Right lobe of liver (tissue), 6 donors: ENCODE results near the gene AIFM3. TPM values are rescaled to one million over a fixed set of nuclear protein-coding genes. Genes with fewer than 3 reads are reported as not detected.

Experiments used
- ATAC-seq, 4 donors: fragments of 200-7000 bp; cut with Tn5 transposase; one replicate each; pipeline ENCODE4 v1.9.1; 2020; ENCODE audit warnings: mild to moderate bottlenecking in 4 of 4, moderate library complexity in 4 of 4
- DNase-seq, 3 donors: peaks; one replicate each; pipeline ENCODE4 v3.0.0-alpha.2; 2020
- H3K27ac ChIP-seq, 3 donors: fragments of 200-600 bp; one replicate each; pipeline ENCODE4 v1.8.0; 2022
- H3K27me3 ChIP-seq, 2 donors: fragments of 200-600 bp; one replicate each; pipeline ENCODE4 v1.8.0; 2022
- H3K36me3 ChIP-seq, 4 donors: fragments of 200-600 bp; sonication (generic) in 1 of 4; one replicate each; pipeline versions ENCODE4 v1.5.1 to v1.8.0; 2017 to 2022; ENCODE audit warnings: control low read depth in 1 of 4
- H3K4me1 ChIP-seq, 4 donors: fragments of 200-600 bp; sonication (generic) in 1 of 4; one replicate each; pipeline versions ENCODE4 v1.5.1 to v1.8.0; 2017 to 2022; ENCODE audit warnings: control low read depth in 1 of 4
- H3K4me3 ChIP-seq, 3 donors: fragments of 200-600 bp; one replicate each; pipeline ENCODE4 v1.8.0; 2022
- H3K9me3 ChIP-seq, 4 donors: fragments of 200-600 bp; sonication (generic) in 1 of 4; one replicate each; pipeline versions ENCODE4 v1.5.1 to v1.8.0; 2017 to 2022; ENCODE audit warnings: control low read depth in 1 of 4
- POLR2A ChIP-seq: fragments of 450-650 bp; IDR thresholded peaks from one replicate; pipeline ENCODE4 v1.6.1; 2017; ENCODE audit warnings: antibody characterized with exemption, mild to moderate bottlenecking
- WGBS: methylation state at CpG from one replicate; pipeline ENCODE4 v1.1.6; 2018; ENCODE audit warnings: low coverage, low lambda C conversion rate; ENCODE audit not compliant: insufficient coverage; ENCODE audit errors: missing lambda C conversion rate; 5-methylcytosine and 5-hydroxymethylcytosine counted together
- intact Hi-C, 2 donors: fragments of 100-400 bp; cut with DNase I; formaldehyde crosslinking; loops; one replicate each; pipeline versions ENCODE4 v1.11.2 to v1.14.1; 2022
- total RNA-seq, 6 experiments: library from RNA; depleted of rRNA in 2 of 6; stranded (reverse); fragments of >200 nt in 2 of 6; fragmentation: NEBNext Ultra II Directional in 3 of 6; extraction: Animal tissue kit (Norgen Biotek cat#: 25700) in 3 of 6; gene quantifications; one replicate each; pipeline versions ENCODE4 v1.1.0 to v1.2.4, GENCODE V29; 2016 to 2023
- TF ChIP-seq, protein P1 (sequence below), 4 donors: fragments of 200-600 bp in 3 of 4; fragments of 450-650 bp in 1 of 4; IDR thresholded peaks; one replicate each; pipeline versions ENCODE4 v1.5.1 to v1.8.0; 2016 to 2022; ENCODE audit warnings: antibody characterized with exemption in 4 of 4, mild to moderate bottlenecking in 2 of 4
- donor health status: DM: no; HTN: yes; CAD: no.
- donor health status: DM: no; HTN: no; CAD: no.
- donor health status: DM: no; HTN: no; CAD: no.
- donor health status: DM: no; HTN: yes; CAD: no.
- donor health status: DM: no; HTN: yes; CAD: no.

Gene AIFM3
- total RNA-seq, 6 experiments from 2014 or later = 0.37 to 1.4 (median 1.0) TPM

DNA sequence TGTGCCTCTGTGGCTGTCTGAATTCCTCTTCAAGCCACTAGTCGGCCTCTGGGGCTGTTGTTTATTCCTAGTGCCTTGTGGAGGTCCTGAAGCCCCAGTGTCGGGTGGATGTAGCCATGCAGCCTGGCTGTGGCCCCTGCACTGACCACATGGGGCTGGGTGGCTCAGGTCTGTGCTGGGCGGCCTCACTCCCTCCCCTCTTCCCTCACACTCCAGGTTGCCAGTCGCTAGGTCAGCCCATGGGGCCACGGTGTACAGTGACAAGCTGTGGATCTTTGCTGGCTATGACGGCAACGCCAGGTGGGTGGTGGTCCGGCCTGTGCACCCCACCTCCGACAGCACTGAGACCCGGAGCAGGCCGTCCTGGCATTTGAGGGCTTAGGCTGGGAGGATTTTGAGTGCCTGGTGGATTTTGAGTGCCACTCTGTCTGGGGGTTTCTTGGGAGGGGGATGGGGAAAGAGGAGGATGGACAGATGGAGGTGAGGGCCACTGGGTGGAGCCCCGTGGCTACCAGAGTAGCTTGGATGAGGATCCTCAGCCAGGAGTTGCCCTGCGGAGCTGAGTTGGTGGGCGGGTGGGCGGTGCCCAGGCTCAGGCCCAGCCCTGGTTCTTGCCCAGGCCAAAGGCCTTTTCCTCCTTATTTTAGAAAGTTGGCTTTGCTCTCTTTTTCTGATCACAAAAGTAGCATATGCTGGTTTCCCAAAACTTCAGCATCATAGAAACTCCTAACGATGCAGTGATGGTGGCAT lies 21.7 kb downstream of the AIFM3 start:
- WGBS = 88% methylated on average over 3 of the region's 16 CpGs
- Histone ChIP-seq H3K27ac (no peak overlapping the region), H3K4me3 (no peak overlapping the region), H3K4me1 (no peaks in the 10 kb centered on the region), H3K27me3 (no peaks in the 10 kb centered on the region), H3K9me3 (no peaks in the 10 kb centered on the region), H3K36me3 (peaks cover 0 to 29% (median 8%) of the 10 kb centered on the region in 4 donors)
- no peak for TF ChIP-seq POLR2A
- TF ChIP-seq, protein P1, sequence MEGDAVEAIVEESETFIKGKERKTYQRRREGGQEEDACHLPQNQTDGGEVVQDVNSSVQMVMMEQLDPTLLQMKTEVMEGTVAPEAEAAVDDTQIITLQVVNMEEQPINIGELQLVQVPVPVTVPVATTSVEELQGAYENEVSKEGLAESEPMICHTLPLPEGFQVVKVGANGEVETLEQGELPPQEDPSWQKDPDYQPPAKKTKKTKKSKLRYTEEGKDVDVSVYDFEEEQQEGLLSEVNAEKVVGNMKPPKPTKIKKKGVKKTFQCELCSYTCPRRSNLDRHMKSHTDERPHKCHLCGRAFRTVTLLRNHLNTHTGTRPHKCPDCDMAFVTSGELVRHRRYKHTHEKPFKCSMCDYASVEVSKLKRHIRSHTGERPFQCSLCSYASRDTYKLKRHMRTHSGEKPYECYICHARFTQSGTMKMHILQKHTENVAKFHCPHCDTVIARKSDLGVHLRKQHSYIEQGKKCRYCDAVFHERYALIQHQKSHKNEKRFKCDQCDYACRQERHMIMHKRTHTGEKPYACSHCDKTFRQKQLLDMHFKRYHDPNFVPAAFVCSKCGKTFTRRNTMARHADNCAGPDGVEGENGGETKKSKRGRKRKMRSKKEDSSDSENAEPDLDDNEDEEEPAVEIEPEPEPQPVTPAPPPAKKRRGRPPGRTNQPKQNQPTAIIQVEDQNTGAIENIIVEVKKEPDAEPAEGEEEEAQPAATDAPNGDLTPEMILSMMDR (IDR thresholded peaks at IDR 0.05) = no peak
- intact Hi-C loops = no loop called here
- ATAC-seq = no peak
- peak in 1 of 3 donors; percentile 37 for DNase-seq

DNA sequence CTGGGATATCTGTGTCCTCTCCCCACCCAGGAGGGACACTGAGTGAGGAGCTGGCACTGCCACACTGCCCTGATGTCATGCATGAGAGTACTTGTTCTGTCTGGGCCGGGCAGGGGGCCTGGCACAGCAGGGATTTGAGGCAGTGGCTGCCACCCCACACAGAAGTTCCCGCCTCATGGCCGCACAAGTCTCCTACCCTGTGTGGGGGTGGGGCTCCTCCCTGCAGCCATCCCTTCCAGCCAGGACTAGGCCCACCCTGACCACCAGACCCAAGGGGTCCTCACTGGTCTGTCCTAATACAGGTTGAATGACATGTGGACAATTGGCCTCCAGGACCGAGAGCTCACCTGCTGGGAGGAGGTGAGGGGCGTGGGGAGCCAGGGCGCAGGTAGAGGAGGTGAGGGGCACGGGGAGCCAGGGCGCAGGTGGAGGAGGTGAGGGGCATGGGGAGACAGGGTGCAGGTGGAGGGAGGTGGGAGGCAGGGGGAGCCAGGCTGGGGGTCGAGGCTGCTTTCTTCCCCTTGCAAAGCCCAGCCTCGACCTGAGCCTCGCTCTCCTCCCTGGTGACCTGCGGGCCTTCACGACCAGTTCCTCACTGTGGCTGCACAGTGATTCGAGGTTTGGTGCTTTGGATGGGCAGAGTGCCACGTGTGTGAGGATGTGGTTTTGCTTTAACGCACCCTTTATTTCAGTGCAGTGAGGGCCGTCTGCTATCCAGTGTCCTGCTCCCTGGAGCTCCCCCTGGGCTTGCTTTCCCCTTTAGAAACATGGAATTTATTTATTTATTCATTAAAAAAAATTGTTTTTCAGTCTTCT lies 22.5 kb downstream of the AIFM3 start:
- Histone ChIP-seq H3K9me3 (no peaks in the 10 kb centered on the region), H3K4me3 (no peak overlapping the region), H3K36me3 (peaks cover 0 to 27% (median 8%) of the 10 kb centered on the region in 4 donors), H3K27ac (no peak overlapping the region), H3K4me1 (no peaks in the 10 kb centered on the region), H3K27me3 (no peaks in the 10 kb centered on the region)
- TF ChIP-seq, protein P1 (IDR thresholded peaks at IDR 0.05) = no peak
- TF ChIP-seq POLR2A = no peak
- intact Hi-C loops = loop anchor here in 1 of 2 donors (10.0 kb wide), 1 partner anchor 45 kb away; no protein-coding TSS in a partner anchor
- DNase-seq (no peak), ATAC-seq (no peak)
- 70% methylated on average over 4 of the region's 17 CpGs for WGBS

DNA sequence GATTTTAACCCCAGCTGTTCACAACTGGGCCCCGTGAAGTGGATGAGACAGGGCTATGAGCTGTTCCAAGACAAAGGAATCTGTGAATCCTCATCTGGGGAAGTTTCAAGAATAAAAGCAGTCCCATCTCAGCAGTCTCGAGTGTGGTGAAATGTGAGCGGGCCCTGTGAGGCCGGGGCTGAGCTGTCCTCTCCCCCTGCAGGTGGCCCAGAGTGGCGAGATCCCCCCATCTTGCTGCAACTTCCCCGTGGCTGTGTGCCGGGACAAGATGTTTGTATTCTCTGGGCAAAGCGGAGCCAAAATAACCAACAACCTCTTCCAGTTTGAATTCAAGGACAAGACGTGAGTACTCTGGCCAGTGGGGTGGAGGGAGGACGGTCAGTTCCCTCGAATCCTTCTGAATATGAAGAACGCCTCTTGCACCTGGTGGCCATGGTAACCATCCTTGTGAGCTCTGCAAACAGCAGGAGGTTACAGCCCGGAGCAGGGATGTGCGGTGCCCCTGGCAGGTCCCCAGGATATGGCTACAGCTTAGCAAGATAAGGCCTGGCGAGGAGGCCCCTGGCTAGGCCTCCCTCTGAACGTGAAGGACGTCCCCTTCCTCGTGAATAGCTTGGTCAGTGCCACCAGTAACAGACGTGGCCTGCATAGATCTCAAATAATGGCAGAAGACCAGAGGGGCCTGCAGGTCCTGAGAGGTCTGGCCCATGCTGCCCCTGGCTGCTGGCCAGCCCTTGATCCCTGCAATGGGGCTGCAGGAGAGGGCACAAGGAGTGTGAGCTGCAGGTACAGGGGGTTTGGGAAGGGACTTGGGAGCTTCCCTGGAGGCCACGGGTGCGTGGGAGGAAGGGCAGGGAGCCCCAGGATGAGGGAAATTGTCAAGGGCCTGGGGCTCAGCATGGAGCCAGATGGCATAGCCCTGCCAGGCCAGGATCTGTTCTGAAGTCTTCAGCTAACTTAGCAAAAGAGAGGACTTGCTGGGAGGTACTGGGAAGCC lies 23.4 kb downstream of the AIFM3 start:
- no peak for ATAC-seq
- intact Hi-C loops = loop anchor here in 1 of 2 donors (10.0 kb wide), 1 partner anchor 46 kb away; no protein-coding TSS in a partner anchor
- Histone ChIP-seq H3K36me3 (peaks cover 0 to 26% (median 8%) of the 10 kb centered on the region in 4 donors), H3K4me1 (no peaks in the 10 kb centered on the region), H3K27ac (no peak overlapping the region), H3K9me3 (no peaks in the 10 kb centered on the region), H3K27me3 (no peaks in the 10 kb centered on the region), H3K4me3 (no peak overlapping the region)
- DNase-seq = no peak
- no peak for TF ChIP-seq POLR2A
- WGBS = 91% methylated on average over 6 of the region's 21 CpGs

DNA sequence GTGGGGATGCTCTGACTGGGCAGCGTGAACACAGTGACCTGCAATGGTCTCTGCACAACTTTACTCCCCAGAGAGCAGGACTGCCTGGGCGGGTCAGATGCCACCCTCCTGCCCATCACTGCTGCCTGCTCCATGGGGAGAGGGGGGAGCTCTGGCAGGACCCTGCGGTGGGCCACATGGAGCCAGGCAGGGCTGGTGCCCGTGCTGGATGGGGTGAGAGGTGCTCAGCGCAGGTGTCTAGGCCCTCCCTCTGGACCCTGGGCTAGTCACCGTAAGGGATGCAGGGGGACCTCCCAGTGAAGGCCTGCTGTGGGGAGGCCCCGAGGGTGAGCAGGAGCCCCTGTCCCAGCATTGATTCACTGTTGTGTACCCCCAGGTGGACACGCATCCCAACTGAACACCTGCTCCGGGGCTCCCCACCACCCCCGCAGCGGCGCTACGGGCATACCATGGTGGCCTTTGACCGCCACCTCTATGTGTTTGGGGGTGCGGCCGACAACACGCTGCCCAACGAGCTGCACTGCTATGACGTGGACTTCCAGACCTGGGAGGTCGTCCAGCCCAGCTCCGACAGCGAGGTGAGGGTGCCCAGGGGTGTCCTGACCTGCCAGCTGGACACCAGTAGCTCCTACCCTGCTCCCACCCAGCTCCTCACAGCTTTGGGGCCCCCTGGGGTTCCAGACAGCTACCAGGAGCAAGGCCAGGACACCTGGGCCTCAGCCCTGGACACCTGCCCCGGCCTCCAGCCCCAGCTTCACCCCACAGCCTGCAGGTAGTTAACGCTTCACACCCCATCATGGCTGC lies 24.4 kb downstream of the AIFM3 start:
- no peaks in the 10 kb centered on the region for H3K27me3 ChIP-seq
- H3K4me3 ChIP-seq = no peak overlapping the region
- no peaks in the 10 kb centered on the region for H3K9me3 ChIP-seq
- TF ChIP-seq, protein P1 (IDR thresholded peaks at IDR 0.05) = no peak
- TF ChIP-seq POLR2A = no peak
- no peak for ATAC-seq
- no peaks in the 10 kb centered on the region for H3K4me1 ChIP-seq
- intact Hi-C loops = loop anchor here in 1 of 2 donors (10.0 kb wide), 1 partner anchor 47 kb away; no protein-coding TSS in a partner anchor
- WGBS = no CpG with 5 or more reads among the region's 24 CpGs
- no peak for DNase-seq
- no peak overlapping the region for H3K27ac ChIP-seq
- peaks cover 0 to 21% (median 8%) of the 10 kb centered on the region in 4 donors for H3K36me3 ChIP-seq
